ENCODE results near the gene ATF2. TPM values are rescaled to one million over a fixed set of nuclear protein-coding genes. Genes with fewer than 3 reads are reported as not detected.

ATF2 gene
- total RNA-seq, 6 donors from 2014 or later: 16.6 to 63.4 (median 35.6) TPM

- Histone ChIP-seq H3K9me3 (no peaks in the 10 kb centered on the region), H3K36me3 (peaks cover 3 to 73% (median 15%) of the 10 kb centered on the region in 4 donors), H3K27me3 (no peaks in the 10 kb centered on the region), H3K4me3 (no peak overlapping the region), H3K4me1 (no peaks in the 10 kb centered on the region), H3K27ac (no peak overlapping the region)
- DNase-seq (no peak), ATAC-seq (ENCODE audit: low FRiP score in 2 of 2) (no peak)
- 90 to 97% methylated on average over 1 of the region's 1 CpG for WGBS, 2 donors
- TF ChIP-seq CTCF (IDR thresholded peaks at IDR 0.05) (no peak), POLR2A (IDR thresholded peaks at IDR 0.05) (no peak), POLR2AphosphoS5 (IDR thresholded peaks at IDR 0.05) (no peak), EP300 (IDR thresholded peaks at IDR 0.05) (no peak)
These were observed 91.7 kb downstream of the ATF2 start for GRCh38 chr2:175076272-175076671.

GRCh38 chr2:175074478-175074877 is 93.5 kb downstream of the ATF2 start:
- Histone ChIP-seq H3K27ac (no peak overlapping the region), H3K9me3 (no peaks in the 10 kb centered on the region), H3K27me3 (no peaks in the 10 kb centered on the region), H3K36me3 (peaks cover 3 to 59% (median 11%) of the 10 kb centered on the region in 4 donors), H3K4me3 (no peak overlapping the region), H3K4me1 (no peaks in the 10 kb centered on the region)
- ATAC-seq (ENCODE audit: low FRiP score in 2 of 2) (no peak), DNase-seq (no peak)
- 86 to 95% methylated on average over 6 of the region's 6 CpGs for WGBS, 2 donors
- TF ChIP-seq EP300 (IDR thresholded peaks at IDR 0.05) (no peak), POLR2A (IDR thresholded peaks at IDR 0.05) (no peak), CTCF (IDR thresholded peaks at IDR 0.05) (no peak), POLR2AphosphoS5 (IDR thresholded peaks at IDR 0.05) (no peak)

- TF ChIP-seq EP300 (IDR thresholded peaks at IDR 0.05): no peak
- TF ChIP-seq POLR2A (IDR thresholded peaks at IDR 0.05): no peak
- peaks cover 0 to 18% (median 0%) of the 10 kb centered on the region in 4 donors for H3K36me3 ChIP-seq
- no peak overlapping the region for H3K4me3 ChIP-seq
- ATAC-seq (ENCODE audit: low FRiP score in 2 of 2): no peak
- no peak for DNase-seq
- H3K27ac ChIP-seq: no peak overlapping the region
- no peaks in the 10 kb centered on the region for H3K9me3 ChIP-seq
- 92 to 93% methylated on average over 1 of the region's 1 CpG for WGBS, 2 donors
- no peaks in the 10 kb centered on the region for H3K4me1 ChIP-seq
- no peaks in the 10 kb centered on the region for H3K27me3 ChIP-seq
These were observed 99.5 kb downstream of the ATF2 start for GRCh38 chr2:175068534-175068933.

GRCh38 chr2:175066411-175066810 is 101.6 kb downstream of the ATF2 start:
- H3K4me3 ChIP-seq: no peak overlapping the region
- no peak overlapping the region for H3K27ac ChIP-seq
- no peaks in the 10 kb centered on the region for H3K4me1 ChIP-seq
- TF ChIP-seq CTCF (IDR thresholded peaks at IDR 0.05): no peak
- TF ChIP-seq POLR2AphosphoS5 (IDR thresholded peaks at IDR 0.05): no peak
- TF ChIP-seq EP300 (IDR thresholded peaks at IDR 0.05): no peak
- TF ChIP-seq POLR2A (IDR thresholded peaks at IDR 0.05): no peak
- ATAC-seq (ENCODE audit: low FRiP score in 2 of 2): no peak
- 94 to 96% methylated on average over 4 of the region's 4 CpGs for WGBS, 2 donors
- H3K9me3 ChIP-seq: no peaks in the 10 kb centered on the region
- DNase-seq: no peak
- peaks cover 0 to 7% (median 2%) of the 10 kb centered on the region in 4 donors for H3K36me3 ChIP-seq
- H3K27me3 ChIP-seq: no peaks in the 10 kb centered on the region

GRCh38 chr2:175064797-175065196 is 103.2 kb downstream of the ATF2 start:
- WGBS, 2 donors: 97% methylated on average over 5 of the region's 5 CpGs
- TF ChIP-seq POLR2AphosphoS5 (IDR thresholded peaks at IDR 0.05): no peak
- no peak for TF ChIP-seq POLR2A (IDR thresholded peaks at IDR 0.05)
- no peak for TF ChIP-seq EP300 (IDR thresholded peaks at IDR 0.05)
- TF ChIP-seq CTCF (IDR thresholded peaks at IDR 0.05): no peak
- H3K4me3 ChIP-seq: no peak overlapping the region
- H3K36me3 ChIP-seq: peaks cover 0 to 4% (median 2%) of the 10 kb centered on the region in 4 donors
- no peak overlapping the region for H3K27ac ChIP-seq
- DNase-seq (no peak), ATAC-seq (ENCODE audit: low FRiP score in 2 of 2) (no peak)
- H3K27me3 ChIP-seq: no peaks in the 10 kb centered on the region
- H3K4me1 ChIP-seq: no peaks in the 10 kb centered on the region
- H3K9me3 ChIP-seq: no peaks in the 10 kb centered on the region

All from upper lobe of left lung (tissue), 6 donors.